K562 (cell line): ENCODE results near the gene TMEM143. TPM values are rescaled to one million over a fixed set of nuclear protein-coding genes. Genes with fewer than 3 reads are reported as not detected.
A peak's percentile ranks its signal among the peaks of the same experiment; 100 is the strongest.

ENCODE experiments used
- ATF1 ChIP-seq, 2 experiments: fragments of 450-650 bp in 1 of 2; IDR thresholded peaks; 2 replicates each; pipeline ENCODE4 v1.6.1; 2016; ENCODE audit warnings: missing compliant biosample characterization in 1 of 2, missing genetic modification characterization in 1 of 2
- BDP1 ChIP-seq: IDR thresholded peaks from 3 replicates; pipeline ENCODE4 v1.6.1; 2011; ENCODE audit not compliant: insufficient read length, insufficient read depth
- CREM ChIP-seq: IDR thresholded peaks from 2 replicates; pipeline ENCODE4 v1.6.1; 2014; ENCODE audit warnings: antibody characterized with exemption, low read depth
- ETV5 ChIP-seq: sonication (generic); formaldehyde crosslinking; IDR thresholded peaks from 2 replicates; pipeline ENCODE4 v1.4.0; 2020; ENCODE audit warnings: low read depth, mild to moderate bottlenecking, missing genetic modification reagents
- KDM4B ChIP-seq, 2 experiments: fragments of 450-650 bp in 1 of 2; sonication (generic) in 1 of 2; IDR thresholded peaks; 2 replicates each; pipeline ENCODE4 v1.6.1; 2016 to 2017; ENCODE audit warnings: borderline replicate concordance in 2 of 2, antibody characterized with exemption in 1 of 2, low read depth in 1 of 2, mild to moderate bottlenecking in 1 of 2
- KLF13 ChIP-seq: fragments of 450-650 bp; IDR thresholded peaks from 2 replicates; pipeline ENCODE4 v1.6.1; 2016; ENCODE audit warnings: missing genetic modification characterization, low read depth, mild to moderate bottlenecking, missing compliant biosample characterization, moderate library complexity, borderline replicate concordance
- LEF1 ChIP-seq: fragments of 450-650 bp; IDR thresholded peaks from 2 replicates; pipeline ENCODE4 v1.6.1; 2016; ENCODE audit warnings: mild to moderate bottlenecking
- MEF2D ChIP-seq: conservative IDR thresholded peaks from 2 replicates; pipeline ENCODE4 v1.6.1; 2016; ENCODE audit warnings: low read depth, missing genetic modification characterization, missing compliant biosample characterization
- NONO ChIP-seq, 2 experiments: fragments of 200-400 bp in 1 of 2; fragments of 450-650 bp in 1 of 2; formaldehyde crosslinking in 1 of 2; IDR thresholded peaks; 2 replicates each; pipeline ENCODE4 v1.6.1; 2017; ENCODE audit warnings: low read depth in 2 of 2, mild to moderate bottlenecking in 2 of 2, moderate library complexity in 2 of 2, low read length in 1 of 2
- PREB ChIP-seq: sonication (generic); formaldehyde crosslinking; IDR thresholded peaks from 2 replicates; pipeline ENCODE4 v1.8.1; 2023; ENCODE audit warnings: mild to moderate bottlenecking, missing genetic modification reagents
- RBFOX2 ChIP-seq: fragments of 200-400 bp; formaldehyde crosslinking; IDR thresholded peaks from 2 replicates; pipeline ENCODE4 v1.6.1; 2017; ENCODE audit warnings: low read depth, mild to moderate bottlenecking, low read length, moderate library complexity
- RCOR1 ChIP-seq, 2 experiments: IDR thresholded peaks; 2 replicates each; pipeline ENCODE4 v1.6.1; 2012; ENCODE audit warnings: low read depth in 2 of 2, low read length in 2 of 2, borderline replicate concordance in 1 of 2, improper control_type of control experiment in 1 of 2
- SRSF3 ChIP-seq: fragments of 200-400 bp; formaldehyde crosslinking; IDR thresholded peaks from 2 replicates; pipeline ENCODE4 v1.6.1; 2016; ENCODE audit warnings: mild to moderate bottlenecking, low read length, moderate library complexity; ENCODE audit not compliant: insufficient read depth
- TAF7 ChIP-seq: fragments of 450-650 bp; IDR thresholded peaks from 2 replicates; pipeline ENCODE4 v1.6.1; 2016; ENCODE audit warnings: missing genetic modification characterization, missing compliant biosample characterization
- TEAD2 ChIP-seq: fragments of 450-650 bp; IDR thresholded peaks from 2 replicates; pipeline ENCODE4 v1.6.1; 2016; ENCODE audit warnings: missing genetic modification characterization, control low read depth, missing compliant biosample characterization
- TFE3 ChIP-seq: fragments of 450-650 bp; formaldehyde crosslinking; IDR thresholded peaks from 2 replicates; pipeline ENCODE4 v1.4.0; 2020; ENCODE audit warnings: mild to moderate bottlenecking, mixed read lengths
- ZNF282 ChIP-seq: sonication (generic); formaldehyde crosslinking; IDR thresholded peaks from 2 replicates; pipeline ENCODE4 v1.8.1; 2023; ENCODE audit warnings: missing genetic modification reagents
- ZNF76 ChIP-seq: fragments of 250-450 bp; sonication (Bioruptor Pico); IDR thresholded peaks from 2 replicates; pipeline ENCODE4 v1.4.0; 2020; ENCODE audit warnings: mild to moderate bottlenecking, moderate library complexity, borderline replicate concordance
- polyA plus RNA-seq, 8 experiments: library from polyadenylated mRNA; depleted of rRNA in 4 of 8; stranded (reverse) in 5 of 8; unstranded in 3 of 8; fragments of >200 nt; fragmentation: Nextera tagmentation in 2 of 8; fragmentation: Illumina TruSeq in 1 of 8; extraction: Ambion mirVana in 2 of 8; extraction: Trizol in 1 of 8; gene quantifications; 2 replicates each; pipeline versions ENCODE4 v1.2.1 to v1.2.3, GENCODE V29; 2011 to 2014; ENCODE audit warnings: inconsistent platforms in 1 of 8, missing spikeins in 1 of 8
- total RNA-seq, 7 experiments: library from RNA; depleted of rRNA in 6 of 7; stranded (reverse); fragments of >200 nt in 6 of 7; fragmentation: Illumina TruSeq in 2 of 7; extraction: Trizol in 2 of 7; gene quantifications; 2 replicates each; pipeline versions ENCODE4 v1.2.1 to v1.2.3, GENCODE V29; 2011 to 2021; ENCODE audit warnings: low replicate concordance in 1 of 7
- TF ChIP-seq, protein P1 (sequence below): sonication (generic); formaldehyde crosslinking; IDR thresholded peaks from 2 replicates; pipeline ENCODE4 v1.5.0; 2020; ENCODE audit warnings: missing genetic modification reagents
- TF ChIP-seq, protein P2 (sequence below), 3 experiments: fragments of 200-800 bp in 1 of 3; sonication (Bioruptor generic) in 1 of 3; sonication (generic) in 1 of 3; formaldehyde crosslinking in 1 of 3; IDR thresholded peaks; 2 replicates each; pipeline versions ENCODE4 v1.6.1 to v1.8.0; 2016 to 2022; ENCODE audit warnings: mild to moderate bottlenecking in 2 of 3, missing compliant biosample characterization in 2 of 3, missing genetic modification characterization in 2 of 3, missing genetic modification reagents in 1 of 3

The TMEM143 gene
- total and polyA plus RNA-seq, 9 of the 15 experiments (the other 6 are each of a cell fraction or from before 2014, with no cell fraction given) = 0.66 to 8.8 (median 4.3) TPM

- TF ChIP-seq TFE3 (CRISPR knock-in tag) (no peak), KLF13 (no peak), TAF7 (tag) (no peak), RBFOX2 (0 out of 2 replicates have a peak, but pooled peaks have one; percentile 23), BDP1 (no peak), ZNF76 (CRISPR knock-in tag) (no peak), MEF2D (tag) (no peak), RCOR1 (IDR thresholded peaks at IDR 0.05; ENCODE audit: borderline replicate concordance in 1 of 2, low read depth in 2 of 2, low read length in 2 of 2) (peak in 1 of 2 experiments; percentile 42; a peak in 2 of 4 replicates), ATF1 (CRISPR knock-in tag; IDR thresholded peaks at IDR 0.05) (no peak), ATF1 (tag; IDR thresholded peaks at IDR 0.05) (peak; percentile 75), CREM (peak; percentile 63), PREB (CRISPR knock-in tag) (no peak), SRSF3 (0 out of 2 replicates have a peak, but pooled peaks have one; percentile 65), ZNF282 (CRISPR knock-in tag) (no peak), TEAD2 (tag) (no peak), KDM4B (IDR thresholded peaks at IDR 0.05; ENCODE audit: borderline replicate concordance in 2 of 2, low read depth in 1 of 2) (peak in 1 of 2 experiments; percentile 73; a peak in 1 of 4 replicates), NONO (IDR thresholded peaks at IDR 0.05; ENCODE audit: low read depth in 2 of 2, low read length in 1 of 2) (no peak), ETV5 (CRISPR knock-in tag) (no peak; the same call in 1 of the 2 replicates), LEF1 (peak; percentile 63)
- TF ChIP-seq, protein P1, sequence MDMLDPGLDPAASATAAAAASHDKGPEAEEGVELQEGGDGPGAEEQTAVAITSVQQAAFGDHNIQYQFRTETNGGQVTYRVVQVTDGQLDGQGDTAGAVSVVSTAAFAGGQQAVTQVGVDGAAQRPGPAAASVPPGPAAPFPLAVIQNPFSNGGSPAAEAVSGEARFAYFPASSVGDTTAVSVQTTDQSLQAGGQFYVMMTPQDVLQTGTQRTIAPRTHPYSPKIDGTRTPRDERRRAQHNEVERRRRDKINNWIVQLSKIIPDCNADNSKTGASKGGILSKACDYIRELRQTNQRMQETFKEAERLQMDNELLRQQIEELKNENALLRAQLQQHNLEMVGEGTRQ = no peak
- TF ChIP-seq, protein P2, sequence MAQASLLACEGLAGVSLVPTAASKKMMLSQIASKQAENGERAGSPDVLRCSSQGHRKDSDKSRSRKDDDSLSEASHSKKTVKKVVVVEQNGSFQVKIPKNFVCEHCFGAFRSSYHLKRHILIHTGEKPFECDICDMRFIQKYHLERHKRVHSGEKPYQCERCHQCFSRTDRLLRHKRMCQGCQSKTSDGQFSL (CRISPR knock-in tag; IDR thresholded peaks at IDR 0.05) = no peak
- TF ChIP-seq, protein P2 (tag; IDR thresholded peaks at IDR 0.05) = no peak
Observed at GRCh38 chr19:48332662-48333466, 30.9 kb downstream of the TMEM143 start (continued).
